GM12891 (cell line): ENCODE results near the gene SEMA5A.

ENCODE experiments used
- PAX5 ChIP-seq: IDR thresholded peaks from 2 replicates; pipeline ENCODE4 v1.6.1; 2011; ENCODE audit warnings: low read length, moderate library complexity, mild to moderate bottlenecking; ENCODE audit not compliant: insufficient read depth, severe bottlenecking
- POLR2A ChIP-seq: IDR thresholded peaks from 2 replicates; pipeline ENCODE4 v1.6.1; 2011; ENCODE audit warnings: low read depth, low read length, control low read depth
- POLR2AphosphoS5 ChIP-seq: IDR thresholded peaks from 2 replicates; pipeline ENCODE4 v1.6.1; 2011; ENCODE audit warnings: low read depth, low read length, control low read depth
- POU2F2 ChIP-seq: IDR thresholded peaks from 2 replicates; pipeline ENCODE4 v1.6.1; 2011; ENCODE audit warnings: low read depth, mild to moderate bottlenecking, control low read depth, low read length, moderate library complexity
- SPI1 ChIP-seq: IDR thresholded peaks from 2 replicates; pipeline ENCODE4 v1.6.1; 2011; ENCODE audit warnings: low read depth, low read length, control low read depth
- TAF1 ChIP-seq: IDR thresholded peaks from 2 replicates; pipeline ENCODE4 v1.6.1; 2011; ENCODE audit warnings: low read depth, low read length, control low read depth

- TF ChIP-seq POLR2A (no peak), TAF1 (no peak), POLR2AphosphoS5 (no peak), SPI1 (no peak), POU2F2 (no peak), PAX5 (no peak)
These were observed 130.3 kb downstream of the SEMA5A start for GRCh38 chr5:9415566-9415965.
